Duodenal mucosa (tissue), 2 donors: ENCODE data around the gene BRINP2.

Experiments
- H3K27ac ChIP-seq: one replicate; pipeline ENCODE4 v1.7.0; 2013; ENCODE audit warnings: low read depth, low read length
- H3K27me3 ChIP-seq, 2 donors: one replicate each; pipeline ENCODE4 v1.7.0; 2013; ENCODE audit warnings: low read length in 2 of 2, control low read depth in 1 of 2; ENCODE audit not compliant: insufficient read depth in 2 of 2, control insufficient read depth in 1 of 2
- H3K36me3 ChIP-seq, 2 donors: one replicate each; pipeline ENCODE4 v1.7.0; 2013; ENCODE audit warnings: low read length in 2 of 2, control low read depth in 1 of 2; ENCODE audit not compliant: insufficient read depth in 2 of 2, control insufficient read depth in 1 of 2
- H3K4me1 ChIP-seq, 2 donors: one replicate each; pipeline ENCODE4 v1.7.0; 2013; ENCODE audit warnings: low read length in 2 of 2, control low read depth in 1 of 2; ENCODE audit not compliant: insufficient read depth in 2 of 2, control insufficient read depth in 1 of 2
- H3K4me3 ChIP-seq, 2 donors: one replicate each; pipeline ENCODE4 v1.7.0; 2013; ENCODE audit warnings: low read length in 2 of 2, low read depth in 1 of 2
- H3K9ac ChIP-seq, 2 donors: one replicate each; pipeline ENCODE4 v1.7.0; 2013; ENCODE audit warnings: low read length in 2 of 2, low read depth in 1 of 2
- H3K9me3 ChIP-seq, 2 donors: one replicate each; pipeline ENCODE4 v1.7.0; 2013; ENCODE audit warnings: low read length in 2 of 2, control low read depth in 1 of 2; ENCODE audit not compliant: control insufficient read depth in 1 of 2

BRINP2 gene

DNA sequence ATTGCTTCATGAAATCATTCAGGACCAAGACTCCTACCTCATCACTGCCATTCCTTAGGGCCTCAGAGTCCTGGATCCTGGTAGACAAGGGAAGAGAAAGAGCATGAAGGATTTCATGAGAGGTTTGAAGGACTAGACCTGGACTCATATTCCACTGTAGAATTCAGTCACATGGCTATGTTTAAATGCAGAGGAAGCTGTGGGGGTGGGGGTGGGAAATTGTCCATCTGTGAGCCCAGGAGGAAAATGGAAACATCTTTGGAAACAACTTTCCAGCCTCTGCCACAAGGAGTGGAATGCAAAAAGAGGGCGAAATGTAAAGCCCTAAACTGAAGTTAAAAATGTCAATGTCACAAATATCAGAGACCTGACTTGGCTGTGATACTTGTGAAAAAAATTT is 73.0 kb downstream of the BRINP2 start:
- no peaks in the 10 kb centered on the region for H3K36me3 ChIP-seq
- H3K4me1 ChIP-seq: no peaks in the 10 kb centered on the region
- no peaks in the 10 kb centered on the region for H3K27me3 ChIP-seq
- no peak overlapping the region for H3K27ac ChIP-seq
- H3K9me3 ChIP-seq: no peaks in the 10 kb centered on the region
- no peak overlapping the region for H3K4me3 ChIP-seq
- no peak overlapping the region for H3K9ac ChIP-seq

DNA sequence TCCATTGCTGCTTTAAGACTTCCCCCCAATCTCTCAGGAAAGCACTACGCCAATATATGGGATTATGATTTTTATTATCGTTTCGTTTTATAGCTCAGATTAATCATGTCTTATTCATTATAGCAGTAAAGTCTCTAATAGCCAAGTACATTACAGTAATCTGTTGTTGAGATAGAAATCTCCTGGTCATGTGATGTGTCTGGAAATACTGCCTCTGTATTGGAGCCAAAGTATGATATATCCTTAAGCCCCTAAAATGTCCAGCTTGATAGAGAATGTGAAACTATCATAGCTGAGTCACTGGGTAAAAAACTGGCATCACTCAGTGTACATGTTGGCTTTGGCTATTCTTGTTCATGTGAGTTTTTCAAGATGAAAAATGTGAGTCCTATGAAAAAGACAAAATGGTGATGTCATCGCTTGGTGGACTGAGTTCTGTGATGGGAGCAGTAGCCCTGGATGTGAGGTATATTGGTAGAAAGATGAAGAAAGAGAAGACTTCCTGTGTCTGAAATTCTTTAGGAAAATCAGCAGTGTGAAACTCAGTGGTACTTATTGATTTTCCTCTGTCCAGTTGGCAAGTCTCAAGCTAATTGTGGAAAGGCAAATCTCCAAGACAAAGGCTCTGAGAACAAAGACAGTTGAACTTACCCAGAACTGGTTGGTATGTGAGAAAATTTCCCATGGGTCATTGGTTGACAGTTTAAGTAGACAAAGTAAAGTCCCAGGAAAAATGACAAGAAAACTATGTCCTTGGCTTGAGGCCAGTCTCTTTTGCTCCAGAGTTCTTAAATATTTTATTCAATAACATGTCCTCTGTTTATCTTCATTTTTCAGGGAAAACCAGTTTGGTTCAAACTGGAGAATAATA is 76.2 kb downstream of the BRINP2 start:
- Histone ChIP-seq H3K4me3 (no peak overlapping the region), H3K27me3 (no peaks in the 10 kb centered on the region), H3K27ac (no peak overlapping the region), H3K9me3 (no peaks in the 10 kb centered on the region), H3K4me1 (no peaks in the 10 kb centered on the region), H3K36me3 (no peaks in the 10 kb centered on the region), H3K9ac (no peak overlapping the region)

DNA sequence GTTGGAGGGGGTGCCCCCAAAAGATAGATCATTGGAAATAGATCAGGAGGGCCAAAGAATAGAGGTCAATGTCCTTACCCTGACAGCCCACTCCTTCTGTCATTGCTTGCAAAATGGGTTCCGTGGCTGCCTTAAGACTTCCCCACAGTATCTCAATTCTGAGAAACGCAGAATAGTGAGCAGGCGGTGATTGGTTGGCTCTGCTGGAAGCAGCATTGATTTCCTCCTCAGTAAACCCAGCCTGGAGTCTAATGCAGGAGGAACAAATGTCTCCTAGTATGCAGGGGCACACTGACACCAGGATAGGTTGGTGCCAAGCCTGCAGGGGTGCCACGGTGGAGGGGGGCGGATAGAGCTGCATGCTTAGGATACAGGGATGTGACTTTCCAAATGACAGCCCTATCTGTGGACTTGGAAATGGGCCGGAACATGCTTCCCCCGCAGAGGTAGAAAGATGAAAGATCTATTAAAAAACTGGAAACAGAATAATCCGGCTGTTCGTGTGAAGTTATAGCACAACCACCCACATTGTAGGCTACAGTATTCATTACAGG is 76.9 kb downstream of the BRINP2 start:
- H3K27me3 ChIP-seq: no peaks in the 10 kb centered on the region
- H3K9ac ChIP-seq: no peak overlapping the region
- H3K27ac ChIP-seq: no peak overlapping the region
- no peaks in the 10 kb centered on the region for H3K36me3 ChIP-seq
- no peaks in the 10 kb centered on the region for H3K4me1 ChIP-seq
- no peaks in the 10 kb centered on the region for H3K9me3 ChIP-seq
- H3K4me3 ChIP-seq: no peak overlapping the region

DNA sequence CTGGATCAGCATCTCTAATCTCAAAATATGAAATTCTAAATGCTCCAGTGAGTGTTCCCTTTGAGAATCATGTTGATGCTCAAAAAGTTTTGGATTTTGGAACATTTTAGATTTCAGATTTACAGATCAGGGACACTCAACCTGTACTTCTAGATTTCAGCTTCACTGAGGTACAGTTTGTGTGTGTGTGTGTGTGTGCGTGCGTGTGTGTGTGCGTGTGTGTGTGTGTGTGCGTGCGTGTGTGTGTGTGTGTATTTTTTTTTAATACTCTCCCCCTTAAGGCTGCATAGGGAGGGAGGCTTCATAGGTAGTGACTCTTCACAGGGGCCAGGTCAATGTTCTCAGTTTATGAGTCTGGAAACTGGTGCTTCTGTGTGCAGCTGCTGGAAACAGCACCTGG is 77.5 kb downstream of the BRINP2 start:
- Histone ChIP-seq H3K27ac (no peak overlapping the region), H3K9ac (no peak overlapping the region), H3K36me3 (no peaks in the 10 kb centered on the region), H3K4me3 (no peak overlapping the region), H3K4me1 (no peaks in the 10 kb centered on the region), H3K9me3 (no peaks in the 10 kb centered on the region), H3K27me3 (no peaks in the 10 kb centered on the region)

DNA sequence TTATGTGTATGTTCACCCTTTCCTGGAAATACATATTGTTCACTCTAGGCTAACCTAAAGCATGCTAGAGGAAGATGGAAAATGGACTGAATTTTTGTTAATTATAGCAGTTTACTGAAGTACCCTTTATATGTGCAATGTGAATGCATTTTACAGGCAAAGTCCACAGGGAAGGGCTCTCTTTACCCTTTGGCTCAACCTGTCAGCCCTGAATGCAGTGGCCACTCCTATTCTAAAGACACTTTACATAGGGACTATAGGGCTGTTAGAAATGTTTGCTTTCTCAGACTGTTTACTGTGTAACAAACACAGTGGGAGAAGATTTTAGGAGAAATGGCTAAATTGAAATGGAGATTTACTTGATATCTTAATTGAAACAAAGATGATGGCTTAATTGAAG is 78.5 kb downstream of the BRINP2 start:
- no peaks in the 10 kb centered on the region for H3K4me1 ChIP-seq
- H3K36me3 ChIP-seq: no peaks in the 10 kb centered on the region
- H3K27me3 ChIP-seq: no peaks in the 10 kb centered on the region
- no peak overlapping the region for H3K4me3 ChIP-seq
- H3K9me3 ChIP-seq: no peaks in the 10 kb centered on the region
- H3K27ac ChIP-seq: no peak overlapping the region
- no peak overlapping the region for H3K9ac ChIP-seq

DNA sequence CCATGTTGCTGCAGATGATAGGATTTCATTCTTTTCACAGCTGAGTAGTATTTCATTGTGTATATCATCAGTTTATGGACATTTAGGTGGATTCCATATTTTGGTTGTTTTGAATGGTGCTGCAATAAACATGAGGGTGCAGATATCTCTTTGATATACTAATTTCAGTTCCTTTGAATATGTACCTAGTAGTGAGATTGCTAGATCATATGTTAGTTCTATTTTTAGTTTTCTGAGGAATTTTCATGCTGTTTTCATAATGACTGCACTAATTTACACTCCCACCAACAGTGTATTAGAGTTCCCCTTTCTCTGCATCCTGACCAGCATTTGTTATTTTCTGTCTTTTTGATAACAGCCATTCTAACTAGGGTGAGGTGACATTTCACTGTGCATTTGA is 82.1 kb downstream of the BRINP2 start:
- H3K4me1 ChIP-seq: peaks cover 12 to 24% of the 10 kb centered on the region in 2 donors
- H3K27me3 ChIP-seq: no peaks in the 10 kb centered on the region
- no peak overlapping the region for H3K4me3 ChIP-seq
- no peak overlapping the region for H3K27ac ChIP-seq
- no peaks in the 10 kb centered on the region for H3K36me3 ChIP-seq
- no peak overlapping the region for H3K9ac ChIP-seq
- H3K9me3 ChIP-seq: no peaks in the 10 kb centered on the region

DNA sequence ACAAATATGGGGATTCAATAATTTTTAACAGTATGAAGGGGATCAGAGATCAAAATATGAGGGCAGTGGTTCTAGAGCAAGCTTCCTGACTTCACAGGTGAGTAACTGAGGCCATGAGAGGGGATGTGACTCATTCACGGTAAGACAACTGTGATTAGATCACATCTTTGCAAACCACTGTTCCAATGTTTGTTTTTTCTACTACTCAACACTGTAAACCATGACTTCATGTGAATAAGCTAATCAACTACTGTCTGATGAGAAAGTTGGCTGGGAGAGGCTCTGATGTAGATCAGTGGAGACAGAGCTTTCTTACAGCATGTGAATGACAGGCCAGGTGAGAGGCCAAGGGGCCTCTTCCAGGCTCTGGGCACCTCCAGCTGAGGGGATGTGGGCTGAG is 84.7 kb downstream of the BRINP2 start:
- Histone ChIP-seq H3K27ac (no peak overlapping the region), H3K9me3 (no peaks in the 10 kb centered on the region), H3K36me3 (no peaks in the 10 kb centered on the region), H3K4me3 (no peak overlapping the region), H3K9ac (no peak overlapping the region), H3K27me3 (no peaks in the 10 kb centered on the region), H3K4me1 (peaks cover 18 to 26% of the 10 kb centered on the region in 2 donors)

DNA sequence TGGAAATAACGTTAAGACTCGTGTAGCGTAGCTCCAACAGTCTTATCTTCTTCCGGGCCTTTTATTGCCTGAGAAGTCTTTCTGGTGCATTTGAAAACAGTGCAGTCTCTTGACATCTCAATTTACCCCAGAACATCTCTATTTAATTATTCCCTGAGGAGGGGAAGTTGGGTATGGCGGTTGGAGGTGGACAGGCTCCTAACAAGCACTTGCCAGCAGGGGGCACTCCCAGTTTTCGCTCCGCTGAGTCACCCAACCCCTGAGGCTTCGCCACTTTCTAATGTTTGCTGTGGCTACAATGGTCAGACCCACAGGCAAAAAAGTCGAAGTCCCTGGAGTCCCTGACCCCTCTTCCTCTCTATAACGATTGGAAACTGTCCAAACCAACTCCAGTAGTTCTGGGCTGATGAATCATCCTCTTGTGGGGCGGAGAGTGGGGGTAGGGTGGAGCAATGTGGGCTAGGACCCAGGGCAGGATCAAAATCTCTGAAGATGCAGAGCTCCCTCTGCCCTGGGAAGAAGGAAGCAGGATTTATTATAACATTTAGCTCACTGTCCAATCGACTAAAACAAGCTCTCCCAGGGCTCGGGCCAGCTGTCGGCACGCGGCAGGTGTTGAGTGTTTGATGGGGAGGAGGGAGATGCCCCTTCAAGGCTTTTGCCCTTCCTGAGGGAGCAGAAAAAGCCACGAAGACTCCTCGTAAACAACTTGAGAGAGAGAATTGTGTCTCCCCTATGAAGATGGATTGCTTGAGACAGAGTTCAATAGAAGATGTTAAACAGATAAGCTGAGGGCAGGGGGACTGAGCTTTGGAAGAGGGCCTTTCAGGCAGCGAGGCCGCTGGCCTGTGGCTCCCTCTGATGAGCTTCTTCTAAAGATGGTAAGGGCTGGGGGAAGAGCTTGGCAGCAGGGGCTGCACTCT is 85.7 kb downstream of the BRINP2 start:
- Histone ChIP-seq H3K27ac (no peak overlapping the region), H3K27me3 (no peaks in the 10 kb centered on the region), H3K9me3 (no peaks in the 10 kb centered on the region), H3K4me3 (no peak overlapping the region), H3K4me1 (peaks cover 18 to 26% of the 10 kb centered on the region in 2 donors), H3K9ac (no peak overlapping the region), H3K36me3 (no peaks in the 10 kb centered on the region)

DNA sequence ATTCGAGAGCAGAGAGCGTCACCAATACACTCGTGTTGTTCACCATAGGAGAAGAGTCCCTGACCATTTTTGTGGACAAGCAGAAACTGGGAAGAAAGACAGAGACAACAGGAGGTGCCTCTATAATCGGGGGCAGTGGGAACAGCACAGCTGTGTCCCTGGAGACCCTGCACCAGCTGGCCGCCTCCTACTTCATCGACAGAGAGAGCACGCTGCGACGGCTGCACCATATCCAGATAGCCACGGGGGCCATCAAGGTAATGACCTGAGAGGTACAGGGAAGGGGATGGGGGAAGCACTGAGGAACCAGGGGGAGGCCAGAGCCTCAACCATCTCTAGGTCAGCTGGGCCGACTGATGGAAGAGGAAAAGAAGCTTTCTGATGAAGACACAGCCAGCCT is 86.4 kb downstream of the BRINP2 start:
- Histone ChIP-seq H3K4me3 (no peak overlapping the region), H3K27ac (no peak overlapping the region), H3K9ac (no peak overlapping the region), H3K36me3 (no peaks in the 10 kb centered on the region), H3K9me3 (no peaks in the 10 kb centered on the region), H3K27me3 (no peaks in the 10 kb centered on the region), H3K4me1 (peaks cover 18 to 26% of the 10 kb centered on the region in 2 donors)

DNA sequence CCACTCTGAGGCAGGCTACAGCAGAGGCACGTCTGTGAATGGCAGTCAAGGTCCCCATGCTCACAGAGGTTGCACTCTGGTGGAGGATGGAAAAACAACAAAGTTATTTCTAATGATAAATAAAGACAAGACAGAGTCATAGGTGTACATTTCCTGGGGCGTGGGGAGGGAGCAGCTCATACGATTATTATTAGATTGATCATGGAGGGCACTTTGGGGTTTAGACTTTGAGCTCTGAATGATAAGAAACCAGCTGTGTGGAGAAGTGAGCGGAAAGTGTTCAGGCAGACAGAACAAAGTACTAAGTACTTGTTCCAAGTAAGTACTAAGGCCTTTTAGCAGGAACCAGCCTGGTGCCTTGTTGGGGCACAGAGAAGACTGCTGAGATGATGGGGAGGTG is 86.8 kb downstream of the BRINP2 start:
- Histone ChIP-seq H3K27me3 (no peaks in the 10 kb centered on the region), H3K9me3 (no peaks in the 10 kb centered on the region), H3K4me3 (no peak overlapping the region), H3K9ac (no peak overlapping the region), H3K4me1 (peaks cover 18 to 26% of the 10 kb centered on the region in 2 donors), H3K36me3 (no peaks in the 10 kb centered on the region), H3K27ac (no peak overlapping the region)
